HT-29 (cell line): Measurements from ENCODE around the gene NEURL3. TPM values are rescaled to one million over a fixed set of nuclear protein-coding genes. Genes with fewer than 3 reads are reported as not detected.
A peak's percentile ranks its signal among the peaks of the same experiment; 100 is the strongest.
"Not testable (repeated sequence)": the region's sequence is repeated elsewhere in the genome, so short reads cannot be mapped to it uniquely, and the experiment has no call there.

Source experiments
- DNase-seq: peaks from one replicate; pipeline ENCODE4 v3.0.0-alpha.2; 2015; ENCODE audit warnings: low spot score
- total RNA-seq: library from RNA; depleted of rRNA; stranded (reverse); fragments of >200 nt; shearing (Covaris generic); gene quantifications from 2 replicates; pipeline ENCODE4 v1.2.3, GENCODE V29; 2014

Gene NEURL3
- total RNA-seq, 1 experiment from 2014 or later = 4.3 TPM

GRCh38 chr2:96508521-96509113, 3.5 kb upstream of the NEURL3 start:
- DNase-seq = no peak

GRCh38 chr2:96507957-96508520, 2.9 kb upstream of the NEURL3 start:
- DNase-seq = peak; percentile 75

GRCh38 chr2:96506907-96507240, 1.7 kb upstream of the NEURL3 start:
- no peak for DNase-seq

GRCh38 chr2:96506016-96506906, 1.1 kb upstream of the NEURL3 start:
- no peak for DNase-seq

- DNase-seq = no peak
These were observed 1.4 kb downstream of the NEURL3 start for GRCh38 chr2:96503637-96504243.

- no peak for DNase-seq
These were observed 2.1 kb downstream of the NEURL3 start for GRCh38 chr2:96502891-96503636.

- DNase-seq = no peak
These were observed 3.0 kb downstream of the NEURL3 start for GRCh38 chr2:96501886-96502810.

GRCh38 chr2:96501471-96501874, 3.7 kb downstream of the NEURL3 start:
- DNase-seq = no peak

- DNase-seq = no peak
These were observed 4.6 kb downstream of the NEURL3 start for GRCh38 chr2:96500385-96501066.

- no peak for DNase-seq
These were observed 5.8 kb downstream of the NEURL3 start for GRCh38 chr2:96499061-96499960.

- not testable (repeated sequence) for DNase-seq
These were observed 6.5 kb downstream of the NEURL3 start for GRCh38 chr2:96498611-96499010.

GRCh38 chr2:96498021-96498431, 7.1 kb downstream of the NEURL3 start:
- no peak for DNase-seq

- no peak for DNase-seq
These were observed 9.1 kb downstream of the NEURL3 start for GRCh38 chr2:96495982-96496629.

- DNase-seq = no peak
These were observed 11.0 kb downstream of the NEURL3 start for GRCh38 chr2:96494188-96494587.

GRCh38 chr2:96493072-96493471, 12.1 kb downstream of the NEURL3 start:
- no peak for DNase-seq

- DNase-seq = no peak
These were observed 13.2 kb downstream of the NEURL3 start for GRCh38 chr2:96491860-96492497.

- no peak for DNase-seq
These were observed 15.5 kb downstream of the NEURL3 start for GRCh38 chr2:96489663-96490062.

GRCh38 chr2:96489261-96489660, 15.9 kb downstream of the NEURL3 start:
- DNase-seq = no peak
